Limb (tissue), 2 donors: Measurements from ENCODE around the gene B3GALT6.

Source experiments
- DNase-seq, 2 donors: peaks; one replicate each; pipeline ENCODE4 v3.0.0-alpha.2; 2016; ENCODE audit errors: extremely low spot score in 2 of 2

Gene B3GALT6

DNA sequence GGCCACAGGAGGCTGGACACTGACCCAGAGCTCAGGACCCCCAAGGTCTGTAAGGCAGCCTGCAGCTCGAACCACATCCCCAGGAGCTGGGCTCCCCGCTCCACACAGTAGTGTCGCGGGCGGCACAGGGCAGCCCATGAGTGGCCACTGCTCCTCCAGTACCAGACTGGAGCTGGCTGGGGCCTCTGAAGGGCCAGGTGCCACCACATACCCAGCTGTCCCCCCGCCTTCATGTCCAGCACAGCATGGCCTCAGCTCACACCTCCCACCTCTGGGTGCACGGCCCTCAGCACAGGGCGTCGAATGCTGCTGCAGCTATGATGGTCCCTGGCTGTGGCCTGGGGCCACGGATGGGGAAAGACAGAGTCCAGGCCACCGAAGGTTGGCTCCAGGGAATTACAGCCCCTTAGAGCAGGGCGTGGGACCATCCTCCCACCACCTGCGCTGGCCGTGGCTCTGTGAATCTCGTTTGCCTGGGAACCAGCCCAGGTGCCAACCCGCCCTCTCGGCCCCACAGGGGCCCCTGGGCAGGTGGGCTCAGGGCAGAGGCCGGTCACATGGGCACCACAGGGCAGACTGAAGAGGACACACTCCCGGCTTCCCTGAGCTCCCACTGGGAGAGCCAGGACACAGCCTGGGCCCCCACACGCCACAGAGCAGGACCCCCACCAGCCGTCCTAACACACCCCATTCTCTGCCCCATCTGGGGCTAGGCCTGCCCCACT, 16.0 kb upstream of the B3GALT6 start:
- DNase-seq: no peak

DNA sequence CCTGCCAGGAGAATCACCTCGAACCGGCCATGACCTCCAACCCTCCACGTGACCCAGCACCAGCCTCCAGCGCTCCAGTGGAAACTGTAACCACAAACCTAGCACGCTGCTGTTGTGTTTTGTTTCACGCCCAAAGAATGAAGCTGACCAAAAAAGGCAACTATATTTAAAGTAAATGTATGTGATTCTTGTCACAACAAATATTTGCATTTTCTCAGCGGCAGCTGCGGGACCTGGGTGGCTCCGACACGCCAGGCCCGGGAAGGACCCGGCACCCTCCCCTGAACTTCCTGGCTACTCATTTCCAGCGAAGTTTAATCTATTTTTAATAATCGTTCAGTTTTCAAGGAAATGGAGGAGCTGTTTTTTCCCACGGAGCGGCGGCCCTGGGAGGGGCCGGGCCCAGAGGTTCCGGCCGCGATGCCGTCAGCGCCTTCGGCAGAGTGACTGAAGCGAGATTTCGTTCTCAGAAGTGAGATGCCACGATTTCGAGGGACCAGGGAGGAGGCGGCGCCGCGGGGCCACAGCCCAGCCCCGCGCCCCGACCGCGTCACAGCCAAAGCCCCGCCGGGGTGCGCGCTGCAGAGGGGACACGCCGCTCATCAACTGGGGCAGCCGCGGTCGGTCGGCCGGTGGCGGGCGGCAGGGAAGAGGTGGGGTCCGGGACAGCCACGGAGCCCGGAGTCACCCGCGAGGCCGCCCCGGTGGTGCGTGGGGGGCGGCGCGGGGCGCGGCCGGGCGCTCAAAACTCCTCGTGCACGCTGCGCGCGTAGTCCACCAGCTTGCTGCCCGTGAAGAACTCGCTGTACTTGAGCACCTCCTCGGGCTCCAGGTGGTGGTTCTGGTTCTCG, 15.0 kb upstream of the B3GALT6 start:
- DNase-seq: no peak

DNA sequence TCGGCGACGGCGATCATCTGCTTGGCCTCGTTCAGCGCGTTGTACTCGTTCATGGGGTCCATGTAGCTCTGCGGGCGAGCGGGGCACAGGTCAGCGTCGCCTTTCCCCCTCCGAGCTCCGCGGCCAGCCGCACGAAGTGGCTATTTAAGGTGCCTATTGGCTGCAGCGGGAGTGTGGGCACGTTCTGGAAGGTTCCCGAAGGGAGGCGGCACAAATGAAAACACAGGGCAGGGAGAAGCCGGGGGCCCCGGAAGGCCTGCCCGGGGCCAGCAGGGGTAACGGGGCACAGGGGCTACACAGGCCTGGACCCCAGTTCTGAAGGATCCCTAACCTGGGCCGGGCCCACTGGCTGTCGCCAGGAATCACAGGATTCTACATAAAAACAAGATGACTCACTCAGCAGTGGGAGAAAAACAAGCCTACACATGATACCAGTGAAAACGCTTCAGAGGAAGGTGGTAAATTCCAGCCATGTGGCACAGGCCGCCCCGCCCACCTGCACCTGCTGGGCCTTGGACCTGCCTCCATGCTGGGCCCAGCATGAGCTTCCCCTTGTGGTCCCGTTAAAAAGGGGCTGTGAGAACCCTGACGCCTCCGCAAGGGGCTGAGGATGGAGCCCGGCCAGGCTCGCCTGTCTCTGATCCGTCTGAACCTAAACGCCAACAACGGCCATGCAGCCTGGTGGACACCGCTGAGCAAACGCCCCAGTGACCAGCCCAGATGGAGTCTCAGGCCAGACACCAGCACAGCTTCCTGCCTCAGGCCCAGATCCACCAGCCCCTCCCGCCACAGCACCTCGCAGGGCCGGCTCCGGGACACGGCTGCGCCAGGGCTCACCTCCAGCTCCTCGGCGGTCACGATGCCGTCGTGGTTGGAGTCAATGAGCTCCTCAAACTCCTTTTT, 14.2 kb upstream of the B3GALT6 start:
- no peak for DNase-seq

DNA sequence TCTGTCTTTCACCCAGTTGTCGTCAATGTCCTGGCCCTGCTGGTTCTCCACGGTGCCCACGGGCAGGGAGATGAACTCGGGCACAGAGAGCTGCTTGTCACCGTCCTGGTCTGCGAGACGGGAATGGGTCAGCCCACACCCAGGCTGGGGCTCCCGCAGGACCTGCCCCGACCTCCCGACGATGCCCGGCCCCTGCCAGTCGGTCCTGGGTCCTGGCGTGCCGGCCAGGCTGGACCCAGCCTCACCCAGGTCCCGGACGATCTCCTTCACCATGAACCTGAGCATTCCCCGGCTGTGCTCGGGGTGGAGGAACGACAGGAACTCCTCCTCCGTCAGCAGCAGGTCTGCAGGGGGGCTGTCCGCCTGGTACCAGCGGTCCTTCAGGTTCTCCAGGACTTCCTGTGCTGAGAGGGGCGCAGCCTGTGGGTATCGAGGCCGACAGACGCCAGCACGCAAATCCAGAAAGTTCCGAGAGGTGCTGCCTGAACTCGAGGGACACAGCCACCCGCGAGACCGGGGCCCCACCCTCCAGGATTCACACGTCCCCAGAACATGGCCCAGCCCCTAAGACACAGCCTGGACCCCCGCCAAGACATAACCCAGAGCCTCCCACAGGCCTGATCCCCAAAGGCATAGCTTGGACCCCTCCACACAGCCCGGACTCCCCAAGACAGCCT, 13.4 kb upstream of the B3GALT6 start:
- no peak for DNase-seq

DNA sequence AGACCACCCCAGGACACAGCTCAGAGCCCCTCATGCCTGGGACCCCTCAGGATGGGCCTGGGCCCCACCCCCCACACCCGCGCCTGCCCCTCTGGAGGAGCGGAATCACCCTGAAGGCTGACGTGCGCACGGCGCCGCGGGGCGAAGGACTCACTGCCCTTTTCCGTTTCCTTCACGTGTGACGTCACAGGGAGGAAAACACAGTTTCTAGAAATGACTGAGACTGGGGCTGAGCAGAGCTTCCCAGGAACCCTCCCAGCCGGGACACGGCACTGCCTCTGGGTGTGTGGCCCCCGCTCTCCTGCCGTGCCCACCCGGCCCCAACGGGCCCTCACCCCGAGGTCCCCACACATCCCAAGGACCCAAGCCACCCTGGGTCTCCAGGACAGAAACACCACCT, 12.7 kb upstream of the B3GALT6 start:
- DNase-seq: no peak

DNA sequence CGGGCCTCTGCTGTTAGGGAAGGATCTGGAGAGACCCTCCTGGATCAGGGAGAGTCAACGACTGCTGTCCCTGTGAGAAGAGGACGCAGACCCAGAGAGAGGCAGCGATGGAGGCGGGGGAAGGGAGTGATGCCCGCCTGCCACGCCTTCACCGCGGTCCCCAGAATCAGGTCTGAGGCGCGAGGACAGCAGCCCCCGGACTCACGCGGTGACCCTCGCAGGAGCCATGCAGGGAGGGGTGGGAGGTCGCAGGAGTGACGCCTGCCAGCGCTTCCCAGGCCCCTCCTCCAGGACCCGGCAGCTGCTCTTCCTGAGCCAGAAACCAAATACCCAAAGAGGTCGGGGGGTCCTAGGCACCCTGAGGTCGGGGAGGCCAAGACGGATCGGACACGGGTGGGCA, 11.8 kb upstream of the B3GALT6 start:
- no peak for DNase-seq

DNA sequence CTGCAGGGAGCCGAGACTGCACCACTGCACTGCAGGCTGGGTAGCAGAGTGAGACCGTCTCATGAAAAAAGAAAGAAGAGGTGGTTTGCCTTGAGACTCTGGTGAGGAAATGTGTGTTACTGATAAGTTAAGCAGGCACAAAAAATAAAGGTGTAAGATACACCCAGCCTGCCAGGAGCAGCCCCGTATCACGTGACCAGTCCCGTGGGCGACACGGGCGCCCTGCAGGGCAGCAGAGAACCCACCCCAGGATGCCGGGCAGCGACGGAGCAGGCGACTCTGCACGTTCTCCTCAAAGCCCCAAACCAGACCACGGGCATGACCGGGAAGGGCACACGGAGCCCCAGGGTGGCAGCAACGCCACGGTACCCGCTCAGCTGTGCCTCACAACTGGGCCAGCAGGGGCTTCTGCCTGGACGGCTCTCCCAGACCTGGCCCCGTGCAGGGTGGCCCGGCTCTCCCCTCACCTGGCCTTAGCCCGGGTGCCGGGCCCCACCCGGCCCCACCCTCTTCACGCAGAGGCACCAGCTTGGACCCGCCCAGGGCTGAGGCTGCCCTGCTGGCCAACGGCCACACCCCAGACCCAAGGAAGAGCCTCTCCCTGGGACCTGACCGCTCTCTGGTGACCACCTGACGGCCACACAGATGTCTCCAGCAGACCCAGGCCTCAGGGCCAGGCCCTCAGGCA, 10.0 kb upstream of the B3GALT6 start:
- DNase-seq: no peak

DNA sequence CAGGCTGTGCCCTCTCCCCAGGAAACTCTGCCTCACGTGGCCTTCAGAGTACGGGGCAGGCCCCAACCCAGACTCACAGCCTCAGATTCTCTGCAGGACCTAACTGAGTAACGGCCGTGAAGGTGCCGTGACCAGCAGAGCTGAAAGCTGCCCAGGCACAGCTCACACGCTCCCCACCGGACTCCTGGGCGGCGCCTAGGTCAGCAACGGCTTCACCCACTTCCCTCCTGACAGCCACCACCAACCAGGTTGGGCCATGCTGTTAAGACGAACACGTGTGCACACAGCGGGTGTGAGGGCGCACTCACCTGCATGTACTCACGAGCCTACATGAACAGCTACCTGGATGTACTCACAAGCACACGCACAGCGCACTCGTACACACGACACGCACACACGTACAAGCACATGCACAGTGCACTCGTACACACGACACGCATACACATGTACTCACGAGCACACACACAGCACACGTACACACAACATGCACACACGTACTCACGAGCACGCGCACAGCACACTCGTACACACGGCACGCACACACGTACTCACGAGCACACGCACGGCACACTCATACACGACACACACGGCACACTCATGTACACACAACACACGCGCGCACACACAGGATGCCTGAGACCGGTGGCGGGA, 9.3 kb upstream of the B3GALT6 start:
- DNase-seq: no peak

DNA sequence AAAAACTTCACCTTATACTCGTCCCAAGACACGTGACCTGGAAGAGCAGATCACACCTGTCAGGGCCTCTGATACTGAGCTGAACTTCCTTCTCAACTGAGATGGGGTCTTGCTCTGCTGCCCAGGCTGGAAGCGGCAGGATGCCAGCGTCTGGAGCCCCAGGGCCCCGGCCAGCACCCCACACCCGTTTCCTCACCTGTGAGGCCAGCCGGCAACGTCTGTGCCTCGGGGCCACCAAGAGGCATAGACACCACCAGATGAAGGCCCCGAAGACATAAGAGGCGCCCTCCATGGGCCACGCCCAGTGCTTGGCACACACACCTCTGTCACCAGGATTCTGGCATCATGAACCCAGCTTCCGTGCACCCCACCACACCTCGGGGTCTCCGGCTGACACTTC, 8.7 kb upstream of the B3GALT6 start:
- no peak for DNase-seq

DNA sequence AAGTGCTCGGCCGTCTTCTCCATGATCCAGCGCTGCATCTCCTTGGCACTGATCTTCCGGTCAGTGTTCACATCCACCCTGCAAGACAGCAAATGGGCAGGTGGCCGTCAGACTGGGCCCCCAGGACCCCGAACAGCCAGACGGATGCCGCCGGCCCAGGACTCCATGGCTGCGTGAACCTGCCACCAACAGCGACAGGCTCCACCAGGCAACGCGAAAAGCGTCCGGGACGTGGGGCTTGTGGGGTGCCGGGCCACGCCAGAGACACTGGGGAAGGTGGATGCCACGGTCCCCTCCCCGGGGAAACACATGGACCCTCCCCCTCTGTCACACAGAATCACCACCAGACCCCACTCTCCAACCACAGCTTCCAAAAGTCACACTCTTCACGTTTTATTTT, 8.1 kb upstream of the B3GALT6 start:
- DNase-seq: no peak

DNA sequence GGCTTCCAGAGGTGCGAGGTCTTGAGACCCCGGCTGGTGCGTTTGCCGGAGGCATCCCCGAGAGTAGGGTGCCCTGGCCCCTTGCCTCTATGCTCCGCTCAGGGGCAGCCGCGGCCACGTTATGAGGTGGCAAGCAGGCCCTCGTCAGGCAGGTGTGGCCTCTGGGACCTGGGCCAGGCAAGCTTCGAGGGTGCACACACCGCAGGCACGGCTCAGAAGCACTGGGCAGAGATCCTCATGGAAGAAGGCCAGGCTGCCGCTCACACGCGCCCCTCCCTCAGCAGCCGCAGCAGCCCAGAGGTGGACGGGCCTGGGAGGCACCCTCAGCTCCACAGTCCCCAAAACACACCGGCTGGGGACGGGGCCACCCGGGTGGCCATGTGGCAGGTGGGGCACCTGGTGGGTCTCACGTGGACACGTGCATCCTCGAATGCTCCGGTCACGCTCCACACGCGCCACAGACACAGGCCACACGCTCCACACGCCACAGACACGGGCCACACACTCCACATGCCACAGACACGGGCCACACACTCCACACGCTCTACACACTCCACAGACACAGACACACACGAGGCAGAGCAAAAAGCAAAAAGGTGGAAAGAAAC, 6.7 kb upstream of the B3GALT6 start:
- no peak for DNase-seq

DNA sequence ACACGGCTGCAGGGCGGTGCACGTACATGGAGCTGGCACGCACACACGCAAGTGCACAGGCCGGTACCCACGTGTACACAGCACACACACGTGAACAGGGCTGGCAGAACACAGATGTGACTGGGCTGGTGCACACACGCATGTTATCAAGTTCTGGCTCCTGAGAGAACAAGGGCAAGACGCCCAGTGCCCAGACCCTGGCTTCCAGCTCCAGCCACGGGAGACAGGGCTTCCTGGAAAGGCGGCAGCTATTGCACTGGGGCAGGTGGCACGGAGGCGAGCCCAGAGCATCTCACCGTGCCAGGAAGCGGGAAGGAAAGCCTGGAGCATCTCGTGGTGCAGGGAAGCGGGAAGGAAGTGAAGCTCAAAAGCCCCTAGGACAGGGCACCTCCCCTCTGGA, 6.1 kb upstream of the B3GALT6 start:
- DNase-seq: no peak

DNA sequence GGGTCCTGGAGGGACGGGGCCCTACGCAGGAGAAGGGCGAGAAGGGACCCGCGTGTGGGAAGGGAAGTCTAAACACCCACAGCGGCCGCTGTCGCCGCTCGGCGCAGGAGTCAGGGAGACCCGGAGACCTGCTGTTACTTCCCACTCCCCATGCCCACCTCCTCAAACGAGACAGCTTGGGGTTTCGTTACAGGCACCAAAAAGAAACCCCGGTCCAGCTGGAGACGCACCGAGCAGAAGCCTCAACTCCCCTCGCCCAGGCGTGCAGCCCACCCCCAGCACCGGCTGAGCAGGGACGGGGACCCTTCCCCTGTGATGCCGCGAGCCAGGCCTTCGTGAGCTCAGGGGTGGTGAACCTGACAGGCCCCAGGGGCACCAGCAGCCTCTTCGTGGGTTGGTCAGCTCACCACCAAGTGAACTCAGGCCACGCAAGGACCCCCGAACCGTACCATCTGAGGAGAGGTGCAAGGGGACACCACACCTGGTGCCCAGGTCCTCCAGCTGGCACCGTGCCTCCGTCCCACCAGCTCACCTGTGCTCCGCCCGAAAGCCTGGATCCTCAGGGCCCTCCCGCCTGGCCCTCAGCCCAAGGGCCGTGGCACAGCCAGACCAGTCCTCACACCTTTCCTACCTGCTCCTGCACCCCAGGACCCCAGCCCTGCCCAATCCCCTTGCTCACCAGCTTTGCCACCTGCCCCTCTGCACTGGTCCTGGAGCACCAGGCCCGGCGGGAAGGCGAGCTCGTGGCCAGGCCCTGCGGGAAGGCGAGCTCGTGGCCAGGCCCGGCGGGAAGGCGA, 5.3 kb upstream of the B3GALT6 start:
- DNase-seq: no peak

DNA sequence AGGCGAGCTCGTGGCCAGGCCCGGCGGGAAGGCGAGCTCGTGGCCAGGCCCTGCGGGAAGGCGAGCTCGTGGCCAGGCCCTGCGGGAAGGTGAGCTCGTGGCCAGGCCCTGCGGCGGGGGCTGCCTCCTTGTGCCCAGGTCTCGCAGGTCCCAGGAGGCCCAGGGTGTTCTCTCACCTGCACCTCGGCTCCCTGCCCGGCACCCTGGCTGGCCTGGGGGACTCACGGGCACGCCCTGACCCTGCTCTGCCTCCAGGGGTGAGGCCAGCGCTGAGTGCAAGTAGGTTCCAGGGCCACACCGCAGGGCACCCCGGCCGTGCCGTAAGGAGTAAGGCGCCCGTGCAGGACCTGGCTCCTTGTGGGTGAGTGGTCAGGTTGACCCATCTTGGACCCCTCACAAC, 4.7 kb upstream of the B3GALT6 start:
- no peak for DNase-seq

DNA sequence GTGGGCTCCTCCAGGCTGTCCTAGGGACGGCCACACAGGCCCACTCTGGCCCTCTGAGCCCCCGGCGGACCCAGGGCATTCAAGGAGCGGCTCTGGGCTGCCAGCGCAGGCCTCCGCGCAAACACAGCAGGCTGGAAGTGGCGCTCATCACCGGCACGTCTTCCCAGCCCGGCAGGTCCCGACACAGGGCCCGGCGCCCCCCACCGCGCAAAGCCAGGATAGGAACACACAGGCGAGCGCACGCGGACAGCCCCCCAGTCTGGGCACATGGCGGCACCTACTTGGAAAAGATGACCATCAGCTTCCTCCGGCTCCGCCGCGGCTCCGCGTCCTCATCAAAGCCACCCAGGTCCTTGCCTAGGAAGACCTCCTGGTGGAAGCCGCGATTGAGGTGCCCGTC, 3.9 kb upstream of the B3GALT6 start:
- DNase-seq: no peak

DNA sequence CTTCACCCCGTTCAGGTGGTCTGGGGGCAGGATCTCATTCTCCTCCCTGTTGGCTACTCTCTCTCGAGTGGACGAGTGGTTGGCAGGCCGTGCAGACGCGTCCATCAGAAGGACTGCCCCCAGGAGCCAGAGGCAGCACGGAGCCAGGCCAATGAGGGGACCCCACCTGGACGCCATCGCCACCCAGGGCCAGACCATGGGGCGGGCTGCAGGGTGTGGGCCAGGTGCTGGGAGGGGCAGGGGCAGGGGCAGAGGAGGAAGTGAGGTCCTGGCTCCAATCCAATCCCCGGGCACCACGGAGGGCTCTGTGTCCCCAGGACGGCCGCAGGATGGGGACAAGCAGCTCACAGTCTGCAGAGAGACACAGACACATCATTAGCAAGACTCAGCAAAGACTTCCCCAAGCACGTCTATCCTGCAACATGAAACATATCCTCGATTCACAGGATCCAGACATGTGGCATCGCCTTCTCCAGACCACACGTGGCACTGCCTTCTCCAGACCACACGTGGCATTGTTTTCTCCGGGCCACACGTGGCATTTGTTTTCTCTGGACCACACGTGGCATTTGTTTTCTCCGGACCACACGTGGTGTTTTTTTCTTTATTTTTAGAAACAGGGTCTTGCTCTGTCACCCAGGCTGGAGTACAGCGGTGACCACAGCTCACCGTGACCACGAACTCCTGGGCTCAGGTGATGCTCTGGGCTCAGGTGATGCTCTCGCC, 3.3 kb upstream of the B3GALT6 start:
- no peak for DNase-seq

DNA sequence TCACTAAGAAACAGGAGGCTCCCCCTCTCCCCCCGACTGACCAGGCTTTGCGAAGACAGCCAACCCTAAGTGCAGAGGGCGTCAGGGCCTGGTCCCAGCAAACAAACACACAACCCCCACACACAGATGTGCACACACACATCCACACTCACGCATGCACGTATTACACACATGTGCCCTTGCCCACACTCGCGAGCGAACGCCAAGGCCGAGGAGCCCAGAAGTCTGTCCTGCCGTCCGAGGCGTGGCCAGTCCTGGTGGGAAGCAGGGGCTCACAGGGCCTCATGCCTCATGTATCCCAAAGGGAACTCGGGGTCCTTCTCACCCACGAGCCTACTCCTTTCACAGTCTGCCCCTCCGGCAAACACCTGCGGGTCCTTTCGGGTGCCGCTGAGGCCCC, 2.3 kb upstream of the B3GALT6 start:
- DNase-seq: no peak

DNA sequence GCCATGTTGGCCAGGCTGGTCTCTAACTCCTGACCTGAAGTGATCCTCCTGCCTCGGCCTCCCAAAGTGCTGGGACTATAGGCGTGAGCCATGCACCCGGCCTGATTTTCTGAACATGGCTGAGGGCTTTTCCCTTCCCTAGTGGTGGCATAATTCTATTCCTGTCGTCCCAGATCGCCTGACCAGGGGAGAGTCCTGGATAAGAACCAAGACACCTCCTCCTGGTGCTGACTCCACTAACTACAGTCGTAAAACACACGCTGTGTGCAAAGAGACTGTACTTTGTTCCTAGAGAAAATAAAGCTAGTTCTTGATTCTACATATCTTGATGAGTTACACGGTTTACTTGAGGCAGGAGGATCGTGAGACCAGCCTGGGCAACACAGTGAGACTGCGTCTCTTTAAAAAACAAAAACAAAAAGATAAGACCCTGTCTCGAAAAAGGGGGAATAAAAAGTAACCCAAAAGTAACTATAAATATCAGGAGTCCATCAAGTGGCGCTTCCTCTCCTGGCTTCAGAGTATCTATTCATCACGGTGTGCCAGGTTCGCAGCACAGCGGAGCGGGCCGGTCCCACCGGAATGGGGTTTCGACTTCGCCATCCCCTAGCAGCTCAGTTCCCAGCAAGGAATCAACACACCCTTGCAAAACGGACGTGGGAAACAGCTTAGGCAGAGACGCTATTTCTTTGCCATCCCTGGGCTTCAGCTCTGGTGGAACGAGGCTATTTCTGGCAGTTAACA, 1.2 kb upstream of the B3GALT6 start:
- no peak for DNase-seq
